HG03159 (cell line): ENCODE results near the gene KDM5A.
"Not testable (repeated sequence)": the region's sequence is repeated elsewhere in the genome, so short reads cannot be mapped to it uniquely, and the experiment has no call there.

Experiments
- ATAC-seq: cut with Tn5 transposase; IDR thresholded peaks from one replicate; pipeline ENCODE4 v1.9.1; 2021; ENCODE audit warnings: mild to moderate bottlenecking, moderate library complexity; ENCODE audit not compliant: unreplicated experiment

The KDM5A gene

DNA sequence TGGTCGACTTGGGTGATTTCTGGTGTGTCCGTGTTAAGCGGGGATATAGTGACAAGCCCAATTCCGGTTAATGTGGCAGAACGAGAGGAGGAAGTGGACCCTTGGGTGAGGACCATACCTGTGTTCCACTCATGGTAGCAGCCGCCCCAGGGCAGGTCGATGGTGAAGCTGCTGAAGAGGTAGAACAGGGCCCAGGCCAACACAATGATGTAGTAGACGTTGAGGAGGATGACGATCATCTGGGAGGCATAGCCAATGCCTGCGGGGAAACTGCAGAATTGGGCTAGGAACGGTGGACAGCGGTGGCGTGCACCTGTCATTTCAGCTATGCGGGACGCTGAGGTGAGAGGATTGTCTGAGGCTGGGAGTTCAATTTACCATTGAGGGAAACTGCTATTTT lies 146.6 kb downstream of the KDM5A start:
- ATAC-seq: no peak

DNA sequence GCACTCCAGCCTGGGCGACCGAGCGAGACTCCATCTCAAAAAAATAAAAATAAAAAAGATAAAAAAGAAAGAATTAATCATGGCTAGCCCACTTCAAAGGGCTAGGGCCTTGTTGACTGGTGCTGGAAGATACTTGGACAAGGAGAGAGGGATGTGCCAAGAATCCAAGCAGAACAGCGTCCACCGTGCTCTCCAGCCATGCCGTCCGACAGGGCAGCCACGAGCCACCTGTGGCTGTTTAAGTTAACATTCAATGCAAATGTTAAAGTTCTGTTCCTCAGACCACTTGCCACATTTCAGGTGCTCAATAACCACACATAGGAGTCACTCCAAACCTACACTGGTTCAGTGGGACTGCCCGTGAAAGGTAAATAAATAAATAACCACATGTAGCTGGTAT lies 147.9 kb downstream of the KDM5A start:
- ATAC-seq: no peak

DNA sequence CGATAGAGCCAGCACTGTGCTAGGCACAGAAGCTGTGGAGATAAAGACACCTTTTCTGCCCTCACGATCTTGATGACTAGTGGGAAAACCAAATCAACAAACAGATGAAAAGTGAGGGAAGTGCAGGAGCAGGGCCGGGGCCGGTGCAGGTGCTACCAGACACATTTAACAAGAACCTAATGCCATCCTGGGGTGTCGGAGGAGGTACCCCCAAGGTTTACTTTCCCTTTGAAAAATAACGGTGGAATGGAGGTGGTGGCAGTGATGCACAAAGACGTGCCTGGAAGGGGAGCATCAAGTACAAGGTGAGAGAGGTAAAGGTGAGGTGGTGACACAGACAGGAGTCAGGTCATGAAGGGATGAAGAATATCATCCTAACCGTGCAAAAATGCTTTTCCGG lies 148.6 kb downstream of the KDM5A start:
- ATAC-seq: no peak

DNA sequence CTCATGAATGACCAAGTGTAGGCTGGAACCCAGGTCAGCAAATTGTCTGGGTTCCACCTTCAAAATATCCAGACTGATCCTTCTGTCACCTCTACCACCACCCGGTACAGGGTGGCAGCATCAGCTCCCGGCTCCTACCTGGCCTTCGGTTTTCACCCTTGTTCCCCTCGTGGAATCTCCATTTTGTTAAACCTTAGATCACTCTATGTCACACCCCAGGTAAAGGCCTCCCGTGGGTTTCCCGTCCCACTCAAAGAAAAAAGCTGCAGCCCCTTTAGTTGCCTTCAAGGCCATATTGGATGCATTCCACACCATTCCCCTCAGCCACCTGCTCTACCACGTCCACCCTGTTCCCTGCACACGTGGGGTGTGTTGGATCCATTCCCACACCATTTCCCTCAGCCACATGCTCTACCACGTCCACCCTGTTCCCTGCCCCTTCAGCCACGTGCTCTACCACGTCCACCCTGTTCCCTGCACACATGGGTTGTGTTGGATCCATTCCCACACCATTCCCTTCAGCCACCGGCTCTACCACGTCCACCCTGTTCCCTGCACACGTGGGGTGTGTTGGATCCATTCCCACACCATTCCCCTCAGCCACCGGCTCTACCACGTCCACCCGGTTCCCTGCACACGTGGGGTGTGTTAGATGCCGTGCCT lies 150.3 kb downstream of the KDM5A start:
- no peak for ATAC-seq

DNA sequence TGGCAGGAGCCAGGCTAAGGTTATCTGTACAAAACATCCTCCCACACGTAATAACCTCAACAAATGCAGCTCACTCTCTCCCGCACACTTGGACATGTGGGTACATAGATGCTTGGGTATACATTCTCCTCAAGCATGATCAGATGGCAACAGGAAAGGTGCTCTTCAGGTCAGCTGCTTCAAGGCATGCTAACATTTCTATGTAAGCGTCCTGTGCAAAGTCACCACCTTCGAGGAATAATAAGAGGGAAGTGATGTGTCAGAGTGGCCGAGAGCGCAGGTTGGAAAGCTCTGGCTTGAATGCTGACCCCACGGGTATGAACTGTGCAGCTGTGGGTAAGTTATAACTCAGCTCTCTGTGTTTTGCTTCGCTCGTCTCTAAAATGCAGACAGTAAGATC lies 151.0 kb downstream of the KDM5A start:
- no peak for ATAC-seq

DNA sequence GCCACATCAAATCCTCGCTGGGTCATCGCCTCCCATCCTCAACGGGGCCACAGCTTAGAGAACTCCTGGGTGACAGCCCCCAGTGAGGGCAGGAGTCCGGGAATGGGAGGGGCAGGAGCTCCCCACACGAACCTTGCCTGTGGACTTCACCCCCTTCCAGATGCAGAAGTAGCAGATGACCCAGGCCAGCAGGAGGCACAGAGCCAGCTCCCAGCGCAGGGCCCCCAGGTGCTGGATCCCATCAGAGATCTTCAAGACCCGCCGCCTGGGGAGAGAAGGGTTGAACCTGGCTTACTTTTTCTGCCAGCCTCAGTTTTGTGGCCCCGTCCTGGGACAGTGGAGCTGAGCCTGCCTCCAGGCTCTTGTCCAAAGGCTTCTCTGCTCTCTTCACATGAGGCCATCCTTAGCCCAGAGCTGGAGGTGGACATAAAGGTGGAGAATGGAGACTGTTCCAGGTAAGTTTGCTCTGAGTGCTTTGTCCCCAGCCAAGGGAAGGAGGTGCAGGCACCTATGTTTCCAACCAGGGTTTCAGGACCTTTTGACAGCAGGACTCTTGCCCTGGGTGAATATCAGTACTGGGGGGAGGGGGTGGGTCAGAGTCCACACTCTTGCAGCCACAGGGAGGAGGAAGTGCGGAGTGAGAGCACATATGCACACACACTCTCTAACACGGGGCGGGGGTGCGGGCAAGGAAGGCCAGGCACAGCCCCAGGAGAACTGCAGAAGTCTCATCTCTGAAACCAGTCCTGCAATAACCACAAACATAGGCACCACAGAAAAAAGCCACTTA lies 151.9 kb downstream of the KDM5A start:
- no peak for ATAC-seq

DNA sequence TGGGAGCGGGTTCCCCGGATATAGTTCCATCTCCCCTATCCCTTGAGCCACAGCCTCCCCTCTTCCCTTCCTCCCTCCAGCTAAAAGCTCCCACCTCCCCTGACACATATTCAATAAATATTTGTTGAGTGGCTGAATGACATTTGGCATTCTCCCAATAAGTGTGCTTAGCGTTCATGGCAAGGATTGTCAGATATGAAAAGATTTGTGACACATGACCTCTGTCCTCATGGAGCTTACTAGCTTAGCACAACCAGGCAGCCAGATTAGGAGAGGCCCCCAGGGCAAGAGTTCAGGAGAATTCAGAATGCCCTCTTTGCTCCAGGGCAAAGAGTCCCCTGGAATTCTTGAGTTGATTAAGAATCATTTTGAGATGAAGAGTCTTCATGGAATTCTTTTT lies 152.7 kb downstream of the KDM5A start:
- no peak for ATAC-seq

DNA sequence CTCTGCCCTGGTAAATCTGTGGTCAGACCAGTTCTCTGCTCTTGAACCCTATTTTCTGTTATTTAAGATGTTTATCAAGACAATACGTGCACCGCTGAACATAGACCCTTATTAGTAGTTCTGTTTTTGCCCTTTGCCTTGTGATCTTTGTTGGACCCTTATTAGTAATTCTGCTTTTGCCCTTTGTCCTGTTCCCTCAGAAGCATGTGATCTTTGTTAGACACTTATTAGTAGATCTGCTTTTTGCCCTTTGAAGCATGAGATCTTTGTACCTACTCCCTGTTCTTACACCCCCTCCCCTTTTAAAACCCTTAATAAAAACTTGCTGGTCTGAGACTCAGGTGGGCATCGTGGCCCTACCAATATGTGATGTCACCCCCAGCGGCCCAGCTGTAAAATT lies 153.2 kb downstream of the KDM5A start:
- not testable (repeated sequence) for ATAC-seq

DNA sequence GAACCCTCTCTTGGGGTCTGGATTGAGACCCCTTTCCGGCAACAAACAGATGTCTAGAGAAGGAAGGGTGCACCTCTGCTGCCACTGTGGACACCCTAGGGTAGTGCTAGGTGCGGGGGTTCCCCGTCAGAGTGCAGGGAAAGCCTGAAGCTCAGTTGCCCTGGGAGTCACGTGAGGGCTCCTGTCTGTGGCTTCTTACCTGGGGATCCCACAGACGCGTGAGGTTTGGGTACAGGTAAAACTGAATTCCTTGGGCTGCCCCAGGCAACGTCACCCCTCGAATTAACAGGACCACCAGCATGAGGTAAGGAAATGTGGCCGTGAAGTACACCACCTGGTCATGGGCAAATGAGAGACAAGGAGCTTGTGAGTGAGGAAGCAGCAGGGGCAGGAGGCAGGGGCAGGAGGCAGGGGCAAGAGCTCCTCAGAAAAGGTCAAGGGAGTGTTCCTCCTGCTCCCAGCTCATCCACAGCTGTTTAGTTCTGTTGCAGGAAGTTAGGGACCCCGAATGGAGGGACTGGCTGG lies 154.2 kb downstream of the KDM5A start:
- no peak for ATAC-seq

DNA sequence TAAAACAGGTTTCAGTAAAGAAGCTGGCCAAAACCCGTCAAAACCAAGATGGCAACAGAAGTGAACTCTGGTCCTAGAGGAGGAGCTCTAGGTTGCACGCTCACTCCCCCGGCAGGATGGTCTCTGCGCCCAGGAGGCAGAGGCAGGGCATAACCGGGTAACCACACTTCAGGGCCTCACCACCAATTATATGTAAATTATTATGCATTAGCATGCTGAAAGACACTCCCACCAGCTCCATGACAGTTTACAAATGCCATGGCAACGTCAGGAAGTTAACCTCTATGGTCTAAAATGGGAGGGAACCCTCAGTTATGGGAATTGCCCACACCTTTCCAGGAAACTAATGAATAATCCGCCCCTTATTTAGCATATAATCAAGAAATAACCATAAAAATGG lies 155.1 kb downstream of the KDM5A start:
- ATAC-seq: no peak

DNA sequence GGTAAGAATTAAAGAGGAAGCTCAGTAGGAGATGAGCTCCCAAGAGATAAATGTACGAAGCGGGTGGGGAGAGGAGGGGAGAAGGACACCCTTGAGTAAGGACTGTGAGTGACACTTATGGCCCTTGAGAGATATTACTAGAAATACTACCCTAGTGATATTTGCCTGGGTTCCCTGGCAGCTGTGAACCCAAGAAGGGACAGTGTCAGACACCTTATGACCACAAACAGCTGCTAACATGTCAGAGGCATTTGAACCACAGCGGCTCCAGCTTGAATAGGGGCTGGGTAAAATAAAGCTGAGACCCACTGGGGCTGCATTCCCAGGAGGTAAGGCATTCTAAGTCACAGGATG lies 155.5 kb downstream of the KDM5A start:
- no peak for ATAC-seq

DNA sequence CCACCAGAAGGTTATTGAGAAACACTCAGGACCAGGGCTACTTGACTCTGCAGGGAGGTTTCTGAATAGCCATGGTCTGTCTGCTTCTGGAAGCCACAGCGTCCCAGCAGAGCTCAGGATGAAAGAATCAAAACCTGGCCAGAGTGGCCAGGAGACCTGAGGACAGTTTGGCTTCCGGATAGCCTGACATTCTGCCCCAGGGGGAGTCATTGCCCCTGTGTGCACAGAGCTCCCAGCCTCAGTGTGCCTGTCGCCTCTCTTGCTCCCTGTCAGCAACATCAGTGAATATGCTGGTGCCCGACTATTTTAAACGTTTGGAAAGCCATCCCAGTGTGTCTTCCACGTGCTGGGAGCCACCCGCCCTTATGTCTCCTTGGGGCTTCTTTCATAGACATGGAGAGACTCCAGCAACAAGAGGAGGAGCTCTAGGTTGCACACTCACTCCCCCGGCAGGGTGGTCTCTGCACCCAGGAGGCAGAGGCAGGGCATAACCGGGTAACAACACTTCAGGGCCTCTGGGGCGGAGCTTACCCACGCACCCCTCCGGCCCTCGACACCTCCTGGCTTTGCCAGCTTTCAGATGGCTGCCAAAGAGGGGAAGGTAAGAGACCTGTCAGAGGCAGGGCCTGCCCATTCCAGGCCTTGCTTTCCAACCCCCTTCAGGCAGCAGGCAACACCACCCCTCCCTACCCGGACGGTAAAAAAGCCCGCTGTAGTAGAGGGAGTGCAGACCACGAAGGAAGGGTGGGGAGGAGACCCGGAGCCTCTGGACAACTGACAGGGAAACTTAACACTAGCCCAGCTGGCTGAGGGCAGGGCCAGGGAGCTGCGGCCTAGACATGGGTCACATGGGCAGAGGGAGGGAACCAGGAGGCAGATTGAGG lies 156.1 kb downstream of the KDM5A start:
- ATAC-seq: no peak

DNA sequence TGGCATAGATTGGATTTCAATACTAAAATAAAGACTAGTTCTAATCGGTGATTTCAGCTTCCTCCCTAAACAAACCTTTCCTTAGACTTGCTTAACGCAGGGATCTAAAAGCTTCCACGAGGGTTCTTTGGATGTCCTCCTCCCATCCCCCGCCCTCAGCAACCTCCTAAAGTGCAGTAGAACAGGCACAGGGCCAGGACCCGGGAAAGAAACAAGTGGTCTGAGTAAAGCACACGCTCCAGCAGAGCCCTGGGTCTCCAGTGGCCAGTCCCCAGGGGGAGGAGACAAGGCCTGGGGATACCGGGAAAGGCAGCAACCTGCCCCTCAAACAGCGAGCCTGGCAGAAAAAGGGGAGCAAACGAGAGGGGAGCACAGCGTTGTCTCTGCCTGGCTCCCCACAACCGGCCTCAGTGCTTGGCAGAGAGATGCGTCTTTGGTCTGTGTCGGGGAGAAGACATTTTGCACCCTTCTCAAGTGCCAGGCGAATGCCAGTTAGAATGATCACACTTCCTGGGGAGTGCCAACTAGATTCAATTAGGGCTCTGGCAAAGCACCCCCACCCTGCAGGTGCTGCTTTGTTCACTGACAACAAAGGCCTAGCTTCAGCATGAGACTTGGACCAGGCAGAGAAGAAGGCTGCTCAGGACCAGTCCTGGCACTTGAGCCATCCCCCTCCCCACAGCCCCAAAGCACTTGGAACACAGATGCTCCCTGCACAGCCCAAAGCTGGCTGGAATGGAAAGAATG lies 158.0 kb downstream of the KDM5A start:
- no peak for ATAC-seq
